ENCODE measurements around the gene PCDH19.

The PCDH19 gene

DNA sequence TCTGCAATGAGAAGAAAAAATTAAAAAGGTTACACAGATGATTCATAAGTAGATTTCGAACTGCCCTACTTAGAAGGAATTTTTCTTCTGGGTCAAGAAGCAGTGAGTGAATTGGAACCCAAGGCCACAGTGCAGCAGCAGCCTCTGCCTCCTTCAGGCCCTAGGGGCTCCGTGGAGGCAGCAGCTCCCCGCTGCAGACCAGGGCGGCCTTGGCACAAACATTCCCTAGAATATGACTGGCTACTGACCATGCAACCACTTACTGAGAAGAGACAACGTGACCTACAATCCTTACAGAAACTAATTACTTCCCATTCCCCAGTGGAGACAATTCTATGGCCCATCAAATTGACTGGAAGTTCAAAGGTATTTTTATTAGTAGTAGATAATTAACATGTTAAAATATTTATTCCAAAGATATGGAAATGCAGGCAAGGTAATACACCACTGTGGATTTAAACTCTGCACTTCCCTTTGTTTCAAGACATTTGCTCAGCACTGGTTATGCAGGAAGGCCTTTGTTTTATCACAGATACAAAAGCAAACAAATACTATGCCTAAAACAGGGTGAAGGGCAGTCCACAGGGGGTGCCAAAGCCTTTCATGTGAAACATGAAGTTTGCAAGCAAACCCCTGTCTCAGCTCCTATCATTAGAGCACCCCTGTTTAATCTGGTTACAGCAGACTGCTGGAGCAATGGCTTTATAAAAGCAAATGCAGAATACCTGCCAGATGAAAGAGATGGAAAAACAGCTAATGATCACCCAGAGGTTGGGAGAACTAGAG, 59.2 kb downstream of the PCDH19 start:
- Histone ChIP-seq H3K9me3 (ENCODE audit: control insufficient read depth, insufficient read depth, low read length) (no peaks in the 10 kb centered on the region), H3F3A (ENCODE audit: control insufficient read depth, insufficient read depth) (no peaks in the 10 kb centered on the region), H3K9me2 (replicated peaks; ENCODE audit: control insufficient read depth, low read length) (no peaks in the 10 kb centered on the region), H3K4me2 (ENCODE audit: low read length) (no peak overlapping the region), H3K36me3 (ENCODE audit: control insufficient read depth, low read length) (no peaks in the 10 kb centered on the region), H3K4me1 (ENCODE audit: control insufficient read depth, low read length) (no peaks in the 10 kb centered on the region), H3K4me3 (ENCODE audit: low read length) (no peak overlapping the region), H4K20me1 (ENCODE audit: control insufficient read depth, insufficient read depth, low read depth, low read length) (no peaks in the 10 kb centered on the region), H3K79me2 (ENCODE audit: control insufficient read depth, low read length) (no peaks in the 10 kb centered on the region), H3K27me3 (ENCODE audit: control insufficient read depth, low read length) (no peaks in the 10 kb centered on the region), H3K27ac (ENCODE audit: low read depth, low read length) (no peak overlapping the region)
- TF ChIP-seq EZH2phosphoT487 (IDR thresholded peaks at IDR 0.05; ENCODE audit: borderline replicate concordance, low read length): no peak
- TF ChIP-seq, protein P1, sequence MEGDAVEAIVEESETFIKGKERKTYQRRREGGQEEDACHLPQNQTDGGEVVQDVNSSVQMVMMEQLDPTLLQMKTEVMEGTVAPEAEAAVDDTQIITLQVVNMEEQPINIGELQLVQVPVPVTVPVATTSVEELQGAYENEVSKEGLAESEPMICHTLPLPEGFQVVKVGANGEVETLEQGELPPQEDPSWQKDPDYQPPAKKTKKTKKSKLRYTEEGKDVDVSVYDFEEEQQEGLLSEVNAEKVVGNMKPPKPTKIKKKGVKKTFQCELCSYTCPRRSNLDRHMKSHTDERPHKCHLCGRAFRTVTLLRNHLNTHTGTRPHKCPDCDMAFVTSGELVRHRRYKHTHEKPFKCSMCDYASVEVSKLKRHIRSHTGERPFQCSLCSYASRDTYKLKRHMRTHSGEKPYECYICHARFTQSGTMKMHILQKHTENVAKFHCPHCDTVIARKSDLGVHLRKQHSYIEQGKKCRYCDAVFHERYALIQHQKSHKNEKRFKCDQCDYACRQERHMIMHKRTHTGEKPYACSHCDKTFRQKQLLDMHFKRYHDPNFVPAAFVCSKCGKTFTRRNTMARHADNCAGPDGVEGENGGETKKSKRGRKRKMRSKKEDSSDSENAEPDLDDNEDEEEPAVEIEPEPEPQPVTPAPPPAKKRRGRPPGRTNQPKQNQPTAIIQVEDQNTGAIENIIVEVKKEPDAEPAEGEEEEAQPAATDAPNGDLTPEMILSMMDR (IDR thresholded peaks at IDR 0.05; ENCODE audit: low read depth, low read length, poor library complexity, severe bottlenecking): no peak

DNA sequence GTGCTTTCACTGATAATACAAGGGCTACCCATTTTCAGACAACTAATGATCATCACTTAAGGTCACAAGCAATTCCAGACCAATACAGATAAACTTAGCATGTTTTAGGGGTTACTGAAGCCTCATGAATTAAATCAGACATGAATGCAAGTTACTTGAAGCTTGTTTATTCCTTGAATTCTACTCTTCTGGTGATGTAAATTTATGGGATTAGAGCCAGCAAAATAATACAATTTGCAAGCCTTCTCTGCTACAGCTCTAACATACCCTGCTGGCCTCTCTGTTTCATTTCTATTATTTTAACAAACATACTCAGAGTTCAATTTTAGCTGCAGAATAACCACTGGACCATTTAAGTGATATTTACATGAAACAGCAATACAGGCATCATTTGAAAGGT, 60.7 kb downstream of the PCDH19 start:
- no peak overlapping the region for H3K4me3 ChIP-seq (ENCODE audit: low read length)
- no peaks in the 10 kb centered on the region for H3K9me2 ChIP-seq (replicated peaks; ENCODE audit: control insufficient read depth, low read length)
- H3F3A ChIP-seq (ENCODE audit: control insufficient read depth, insufficient read depth): no peaks in the 10 kb centered on the region
- no peaks in the 10 kb centered on the region for H3K27me3 ChIP-seq (ENCODE audit: control insufficient read depth, low read length)
- H3K36me3 ChIP-seq (ENCODE audit: control insufficient read depth, low read length): no peaks in the 10 kb centered on the region
- no peaks in the 10 kb centered on the region for H4K20me1 ChIP-seq (ENCODE audit: control insufficient read depth, insufficient read depth, low read depth, low read length)
- no peak for TF ChIP-seq EZH2phosphoT487 (IDR thresholded peaks at IDR 0.05; ENCODE audit: borderline replicate concordance, low read length)
- TF ChIP-seq, protein P1 (IDR thresholded peaks at IDR 0.05; ENCODE audit: low read depth, low read length, poor library complexity, severe bottlenecking): no peak
- H3K4me1 ChIP-seq (ENCODE audit: control insufficient read depth, low read length): no peaks in the 10 kb centered on the region
- H3K4me2 ChIP-seq (ENCODE audit: low read length): no peak overlapping the region
- no peak overlapping the region for H3K27ac ChIP-seq (ENCODE audit: low read depth, low read length)
- no peaks in the 10 kb centered on the region for H3K79me2 ChIP-seq (ENCODE audit: control insufficient read depth, low read length)
- H3K9me3 ChIP-seq (ENCODE audit: control insufficient read depth, insufficient read depth, low read length): no peaks in the 10 kb centered on the region

DNA sequence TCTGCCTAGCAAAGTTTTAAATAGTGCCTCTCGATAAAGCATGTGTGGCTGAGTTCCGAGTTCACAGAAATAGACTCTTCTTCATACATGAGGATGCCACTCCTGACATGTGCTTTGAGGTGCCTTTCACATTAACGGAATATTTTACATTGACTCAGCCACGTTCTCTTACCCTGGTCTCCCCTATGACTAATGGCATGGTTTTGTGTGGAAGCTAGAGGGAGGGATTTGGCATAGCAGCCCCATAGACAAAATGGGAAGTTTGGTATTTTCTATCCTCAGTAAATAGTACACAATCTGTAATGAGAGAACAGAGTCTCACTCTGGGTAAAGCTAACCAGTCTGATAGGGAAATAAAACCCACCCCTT, 68.9 kb downstream of the PCDH19 start:
- Histone ChIP-seq H3K4me1 (ENCODE audit: control insufficient read depth, low read length) (no peaks in the 10 kb centered on the region), H3K27me3 (ENCODE audit: control insufficient read depth, low read length) (no peaks in the 10 kb centered on the region)

More for the DNA sequence above, 68.9 kb downstream of the PCDH19 start:
- no peak overlapping the region for H3K27ac ChIP-seq (ENCODE audit: low read depth, low read length)
- no peaks in the 10 kb centered on the region for H3K9me2 ChIP-seq (replicated peaks; ENCODE audit: control insufficient read depth, low read length)
- H3F3A ChIP-seq (ENCODE audit: control insufficient read depth, insufficient read depth): no peaks in the 10 kb centered on the region
- H3K9me3 ChIP-seq (ENCODE audit: control insufficient read depth, insufficient read depth, low read length): no peaks in the 10 kb centered on the region
- no peaks in the 10 kb centered on the region for H3K36me3 ChIP-seq (ENCODE audit: control insufficient read depth, low read length)
- no peak for TF ChIP-seq EZH2phosphoT487 (IDR thresholded peaks at IDR 0.05; ENCODE audit: borderline replicate concordance, low read length)
- TF ChIP-seq, protein P1 (IDR thresholded peaks at IDR 0.05; ENCODE audit: low read depth, low read length, poor library complexity, severe bottlenecking): no peak
- no peaks in the 10 kb centered on the region for H3K79me2 ChIP-seq (ENCODE audit: control insufficient read depth, low read length)
- no peak overlapping the region for H3K4me3 ChIP-seq (ENCODE audit: low read length)
- no peak overlapping the region for H3K4me2 ChIP-seq (ENCODE audit: low read length)
- H4K20me1 ChIP-seq (ENCODE audit: control insufficient read depth, insufficient read depth, low read depth, low read length): no peaks in the 10 kb centered on the region
